GM19023 (cell line): ENCODE data around the gene TCTN2.

Experiments
- ATAC-seq: cut with Tn5 transposase; IDR thresholded peaks from one replicate; pipeline ENCODE4 v1.9.1; 2021; ENCODE audit warnings: mild to moderate bottlenecking, moderate library complexity; ENCODE audit not compliant: unreplicated experiment

TCTN2 gene

DNA sequence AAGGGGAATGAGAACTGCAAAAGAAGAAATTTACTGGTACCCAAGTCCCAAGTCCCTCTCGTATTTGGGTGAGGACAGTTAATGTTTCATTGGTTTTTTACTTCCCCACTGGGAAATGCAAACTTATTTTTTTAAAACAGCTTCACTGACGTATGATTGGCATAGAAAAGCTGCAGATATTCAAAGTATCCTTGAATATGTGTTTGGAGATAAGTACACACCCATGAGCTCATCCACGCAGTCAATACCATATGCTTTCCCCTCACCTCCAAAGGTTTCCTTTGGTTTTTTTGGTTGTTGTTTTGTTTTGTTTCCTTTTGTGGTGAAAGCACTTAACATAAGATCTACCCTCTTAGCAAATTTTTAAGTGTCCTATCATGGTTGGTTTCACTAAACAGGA is 13.1 kb downstream of the TCTN2 start:
- ATAC-seq: no peak

GRCh38 chr12:123686636-123687190 is 15.8 kb downstream of the TCTN2 start:
- ATAC-seq: no peak

DNA sequence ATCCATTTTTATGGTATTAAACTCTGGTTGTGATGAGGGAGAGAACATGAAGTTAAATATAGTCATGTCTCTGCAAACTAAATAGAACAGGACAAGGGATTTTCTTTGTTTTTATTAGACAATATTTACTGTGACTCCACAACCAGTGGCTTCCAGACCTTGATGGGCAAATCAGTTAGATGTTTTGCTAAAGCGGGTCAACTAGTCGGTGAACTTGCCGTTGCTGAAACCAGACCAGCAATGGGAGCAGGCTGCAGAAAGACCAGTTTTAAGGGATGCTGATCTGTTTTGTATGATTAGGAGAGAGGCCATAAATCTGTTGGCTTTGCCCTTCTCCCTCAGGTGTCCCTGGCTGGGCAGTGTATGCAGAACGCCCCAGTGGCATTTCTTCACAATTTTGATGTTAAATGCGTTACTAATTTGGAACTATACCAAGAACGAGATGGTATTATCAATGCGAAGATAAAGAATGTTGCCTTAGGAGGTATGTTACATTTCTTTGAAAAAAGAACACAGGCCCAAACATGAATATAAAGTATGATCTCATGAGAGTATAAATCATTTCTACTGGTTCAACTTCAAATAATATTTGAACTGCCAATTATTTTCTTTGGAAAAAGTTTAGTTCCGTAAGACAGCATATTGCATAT is 19.4 kb downstream of the TCTN2 start:
- ATAC-seq: no peak

- ATAC-seq: no peak
These were observed 25.3 kb downstream of the TCTN2 start for GRCh38 chr12:123696207-123696606.

GRCh38 chr12:123696646-123697045 is 25.7 kb downstream of the TCTN2 start:
- ATAC-seq: no peak

GRCh38 chr12:123705935-123706334 is 35.0 kb downstream of the TCTN2 start:
- no peak for ATAC-seq

DNA sequence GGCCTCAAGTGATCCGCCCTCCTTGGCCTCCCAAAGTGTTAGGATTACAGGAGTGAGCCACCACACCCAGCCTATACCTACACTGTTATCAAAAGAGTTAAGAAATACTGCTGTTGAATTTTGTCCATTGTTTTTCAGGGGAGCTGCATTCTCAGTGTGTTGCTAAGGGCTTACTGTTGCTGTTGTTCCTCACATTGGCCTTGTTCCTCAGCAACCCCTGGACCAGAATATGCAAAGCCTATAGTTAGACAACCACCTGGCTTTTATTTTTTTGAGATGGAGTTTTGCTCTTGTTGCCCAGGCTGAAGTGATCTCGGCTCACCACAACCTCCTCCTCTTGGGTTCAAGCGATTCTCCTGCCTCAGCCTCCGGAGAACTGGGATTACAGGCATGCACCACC is 36.6 kb downstream of the TCTN2 start:
- no peak for ATAC-seq

DNA sequence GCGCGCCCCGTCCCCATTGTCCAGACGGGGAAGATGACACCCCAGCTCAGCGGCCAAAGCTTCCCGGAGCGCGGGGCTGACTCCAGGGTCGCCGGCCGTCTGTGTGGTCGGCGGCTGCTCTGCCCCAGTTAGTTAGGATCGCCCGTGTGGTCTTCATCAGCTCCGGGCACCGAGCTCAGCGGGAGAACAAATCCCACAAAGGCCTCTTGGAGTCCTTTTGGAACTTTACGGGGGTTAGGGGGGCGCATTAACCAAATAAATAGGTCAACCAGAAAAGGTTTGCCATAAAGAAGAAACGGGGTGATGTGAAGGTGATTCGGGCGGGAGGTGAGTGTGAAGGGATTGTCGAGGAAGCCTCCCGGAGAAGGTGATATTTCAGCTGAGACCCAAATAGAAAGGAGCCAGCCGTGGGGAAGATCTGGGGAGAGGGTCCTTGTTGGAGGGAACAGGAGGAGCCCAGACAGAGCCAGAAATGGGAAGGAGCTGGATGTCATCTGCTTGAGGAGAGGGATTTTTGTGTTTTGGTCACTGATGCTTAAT is 41.9 kb downstream of the TCTN2 start:
- ATAC-seq: no peak

- ATAC-seq: no peak
These were observed 42.5 kb downstream of the TCTN2 start for GRCh38 chr12:123713398-123713797.

DNA sequence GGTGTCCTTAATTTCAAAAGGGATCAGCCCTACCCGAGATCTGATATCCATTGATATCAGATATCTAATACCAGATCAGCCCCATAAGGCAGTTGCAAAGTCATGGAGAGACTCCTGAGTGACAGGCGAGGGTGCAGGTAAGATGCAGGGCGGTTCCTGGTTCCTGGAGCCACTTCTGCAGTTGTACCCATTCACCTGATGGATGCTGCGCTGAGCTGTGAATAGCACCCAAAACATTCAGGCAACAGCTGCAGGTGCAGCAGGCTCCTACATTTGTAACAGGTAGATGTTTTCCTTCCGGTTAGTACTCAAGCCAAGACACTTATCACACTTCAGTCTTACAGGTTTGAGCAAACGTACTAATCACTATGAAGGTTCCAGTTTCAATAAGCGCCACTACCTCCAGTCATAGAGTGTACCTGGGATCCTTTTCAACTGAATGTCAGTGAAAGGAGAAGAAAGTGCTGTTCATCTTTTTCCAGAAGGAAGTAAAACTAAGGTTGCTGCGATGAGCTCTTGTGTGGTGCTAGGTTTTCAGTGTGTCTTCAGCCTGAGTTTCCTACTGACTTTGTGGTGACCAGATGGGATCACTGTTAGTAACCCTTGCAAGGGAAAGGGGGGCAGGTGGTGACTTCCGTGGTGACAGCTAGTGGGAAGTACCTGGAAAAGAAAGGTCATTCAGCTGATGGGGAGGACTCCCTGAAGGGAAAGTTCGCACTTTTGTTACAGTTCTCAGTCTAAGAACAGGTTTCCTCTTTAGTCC is 43.1 kb downstream of the TCTN2 start:
- no peak for ATAC-seq

DNA sequence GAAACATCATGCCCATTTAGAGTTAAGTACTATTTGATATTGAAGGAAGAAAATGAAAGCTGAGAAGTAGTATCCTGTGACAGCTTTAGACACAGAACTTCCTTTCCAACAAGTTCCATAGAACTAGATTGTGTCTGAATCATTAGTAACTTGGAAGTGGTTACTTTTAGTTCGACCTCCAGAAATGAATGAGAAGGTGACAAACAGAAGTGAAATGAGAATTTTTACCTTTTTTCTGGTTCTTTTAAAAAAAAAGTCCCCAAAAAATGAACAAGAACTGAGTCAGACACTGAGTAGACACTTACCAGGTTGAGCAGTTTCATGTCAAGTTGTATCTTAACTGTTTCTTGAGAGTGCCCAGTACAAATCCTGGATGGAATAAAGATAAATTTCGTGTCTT is 44.3 kb downstream of the TCTN2 start:
- ATAC-seq: no peak

- ATAC-seq: no peak
These were observed 46.4 kb downstream of the TCTN2 start for GRCh38 chr12:123717350-123717749.

- ATAC-seq: no peak
These were observed 49.4 kb downstream of the TCTN2 start for GRCh38 chr12:123720141-123720814.

DNA sequence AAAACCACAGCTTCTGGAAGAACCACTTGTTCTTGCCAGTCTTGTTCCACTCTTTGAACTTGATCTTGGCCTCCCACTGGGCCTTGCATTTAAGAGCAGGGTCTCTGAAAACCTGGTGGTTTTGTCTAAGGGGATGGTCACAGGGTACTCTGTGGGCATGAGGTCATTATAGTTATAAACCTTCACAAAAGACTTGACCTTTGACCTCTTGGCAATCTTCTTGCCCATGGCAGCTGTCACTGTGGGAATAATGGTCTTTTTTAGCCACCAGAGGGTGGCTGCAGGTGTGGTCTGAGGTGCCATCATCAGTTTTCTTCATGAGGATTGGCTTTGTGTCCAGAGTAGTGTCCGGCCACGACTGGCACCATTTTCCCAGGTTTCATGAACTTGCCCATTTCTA is 50.3 kb downstream of the TCTN2 start:
- no peak for ATAC-seq

GRCh38 chr12:123723011-123723410 is 52.1 kb downstream of the TCTN2 start:
- ATAC-seq: no peak

- no peak for ATAC-seq
These were observed 52.9 kb downstream of the TCTN2 start for GRCh38 chr12:123723765-123724164.

DNA sequence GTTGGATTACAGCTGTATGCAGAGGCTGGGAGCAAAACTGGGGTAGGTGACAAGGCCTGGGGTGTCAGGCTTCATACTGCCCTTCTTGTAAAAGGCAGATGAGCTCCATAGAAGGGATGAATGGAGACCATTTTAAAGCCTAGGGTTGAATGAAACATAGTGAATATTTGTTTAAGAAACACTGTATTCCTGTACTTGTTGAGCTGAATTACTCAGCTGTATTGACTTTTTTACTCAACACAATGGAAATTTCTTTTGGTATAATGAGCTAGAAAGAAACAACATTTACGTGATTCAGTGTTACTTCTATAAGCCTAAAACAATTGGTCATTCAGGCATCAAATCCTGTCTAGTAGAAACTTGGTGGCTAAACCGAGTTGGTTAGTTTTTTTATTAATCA is 55.3 kb downstream of the TCTN2 start:
- no peak for ATAC-seq

- no peak for ATAC-seq
These were observed 56.0 kb downstream of the TCTN2 start for GRCh38 chr12:123726962-123727361.

- ATAC-seq: no peak
These were observed 57.0 kb downstream of the TCTN2 start for GRCh38 chr12:123727878-123728277.

DNA sequence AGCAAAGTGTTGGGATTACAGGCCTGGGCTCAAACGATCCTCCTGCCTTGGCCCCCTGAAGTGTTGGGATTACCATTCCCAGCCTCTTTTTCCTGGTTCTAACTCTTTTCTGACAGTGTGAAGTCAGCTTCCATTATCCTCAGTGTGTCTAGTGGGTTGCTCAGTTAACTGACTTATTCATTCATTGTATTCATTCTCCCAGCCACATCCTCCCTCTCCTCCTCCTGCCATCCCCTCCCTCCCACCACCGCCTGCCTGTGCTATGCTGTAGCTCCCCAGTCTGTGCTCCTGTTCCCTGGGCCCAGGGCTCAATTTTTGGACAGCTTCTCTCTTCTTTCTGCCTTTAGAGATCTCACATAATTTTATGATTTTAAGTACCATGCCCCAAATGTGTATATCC is 60.7 kb downstream of the TCTN2 start:
- ATAC-seq: no peak

DNA sequence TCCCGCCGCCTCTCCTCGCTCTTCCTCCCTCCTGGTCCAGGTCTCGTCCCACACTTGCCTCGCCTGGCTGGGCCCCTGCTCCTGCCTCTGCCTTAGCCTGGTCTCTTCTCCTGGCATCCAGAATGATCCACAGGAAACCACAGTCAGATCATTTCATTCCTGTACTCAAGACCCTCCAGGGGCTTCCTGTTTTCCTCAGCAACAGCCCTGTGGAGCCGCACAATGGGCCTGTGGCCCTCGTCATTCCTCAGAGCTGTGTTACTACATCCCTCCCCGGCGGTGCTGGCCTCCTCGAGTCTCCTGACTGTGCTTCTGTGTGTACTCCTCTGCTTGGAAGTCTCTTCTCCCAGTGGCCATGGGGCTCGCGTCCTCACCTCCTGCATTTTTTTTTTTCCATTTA is 61.3 kb downstream of the TCTN2 start:
- ATAC-seq: no peak

GRCh38 chr12:123733229-123733628 is 62.3 kb downstream of the TCTN2 start:
- ATAC-seq: no peak
